GM10266 (cell line): ENCODE data around the gene ORMDL3.
"Not testable (repeated sequence)": the region's sequence is repeated elsewhere in the genome, so short reads cannot be mapped to it uniquely, and the experiment has no call there.

Experiments
- DNase-seq: peaks from one replicate; pipeline ENCODE4 v3.0.0; 2012; ENCODE audit errors: extremely low spot score
- CTCF ChIP-seq: IDR thresholded peaks from 2 replicates; pipeline ENCODE4 v1.5.1; 2012; ENCODE audit warnings: mild to moderate bottlenecking, low read depth; ENCODE audit not compliant: control insufficient read depth, insufficient read depth; ENCODE audit errors: missing control alignments

The ORMDL3 gene

GRCh38 chr17:39916918-39917317 lies 10.5 kb downstream of the ORMDL3 start:
- DNase-seq, result no peak
- no peak for TF ChIP-seq CTCF

- TF ChIP-seq CTCF, result no peak
- no peak for DNase-seq
These were observed 11.8 kb downstream of the ORMDL3 start for GRCh38 chr17:39915559-39915958.

- TF ChIP-seq CTCF, result no peak
These were observed 13.4 kb downstream of the ORMDL3 start for GRCh38 chr17:39913989-39914388.

GRCh38 chr17:39908789-39909352 lies 18.5 kb downstream of the ORMDL3 start:
- no peak for DNase-seq
- TF ChIP-seq CTCF, result no peak

More at GRCh38 chr17:39913989-39914388, 13.4 kb downstream of the ORMDL3 start:
- no peak for DNase-seq

GRCh38 chr17:39904990-39905288 lies 22.5 kb downstream of the ORMDL3 start:
- no peak for TF ChIP-seq CTCF
- DNase-seq, result no peak

GRCh38 chr17:39903158-39903884 lies 24.1 kb downstream of the ORMDL3 start:
- no peak for TF ChIP-seq CTCF
- no peak for DNase-seq

GRCh38 chr17:39902027-39902426 lies 25.4 kb downstream of the ORMDL3 start:
- DNase-seq, result not testable (repeated sequence)
